SK-N-SH treated with all-trans-retinoic acid at 6 μM for 48 hours (cell line): ENCODE data around the gene DENND5A.

ENCODE experiments used
- ATAC-seq: fragments of 200-7000 bp; cut with Tn5 transposase; 3 replicates; pipeline ENCODE4 v1.9.1; 2020; ENCODE audit warnings: mild to moderate bottlenecking, moderate library complexity
- ARNTL ChIP-seq: fragments of 450-650 bp; formaldehyde crosslinking; IDR thresholded peaks from 2 replicates; pipeline ENCODE4 v1.5.0; 2020; ENCODE audit warnings: low read depth, mild to moderate bottlenecking, moderate library complexity, borderline replicate concordance
- ESRRG ChIP-seq: fragments of 250-450 bp; sonication (Bioruptor Pico); IDR thresholded peaks from 2 replicates; pipeline ENCODE4 v1.6.1; 2021; ENCODE audit warnings: mild to moderate bottlenecking
- GLIS3 ChIP-seq: fragments of 250-450 bp; sonication (Bioruptor Pico); IDR thresholded peaks from 2 replicates; pipeline ENCODE4 v1.5.0; 2020; ENCODE audit warnings: mild to moderate bottlenecking, moderate library complexity
- PATZ1 ChIP-seq: fragments of 250-450 bp; sonication (Bioruptor Pico); IDR thresholded peaks from 2 replicates; pipeline ENCODE4 v1.8.0; 2020; ENCODE audit warnings: mild to moderate bottlenecking, moderate library complexity, borderline replicate concordance
- PPARA ChIP-seq: fragments of 250-450 bp; sonication (Bioruptor Pico); IDR thresholded peaks from 2 replicates; pipeline ENCODE4 v1.5.0; 2020; ENCODE audit warnings: mild to moderate bottlenecking, borderline replicate concordance
- RARB ChIP-seq: fragments of 250-450 bp; sonication (Bioruptor Pico); IDR thresholded peaks from 2 replicates; pipeline ENCODE4 v1.8.0; 2021; ENCODE audit warnings: mild to moderate bottlenecking, moderate library complexity
- SNAI2 ChIP-seq: fragments of 250-450 bp; sonication (Bioruptor Pico); IDR thresholded peaks from 2 replicates; pipeline ENCODE4 v1.5.0; 2020; ENCODE audit warnings: mild to moderate bottlenecking, moderate library complexity
- TCF4 ChIP-seq: fragments of 250-450 bp; sonication (Bioruptor Pico); IDR thresholded peaks from 2 replicates; pipeline ENCODE4 v1.8.0; 2021; ENCODE audit warnings: mild to moderate bottlenecking, moderate library complexity, borderline replicate concordance
- TSHZ2 ChIP-seq: fragments of 250-450 bp; sonication (Bioruptor Pico); IDR thresholded peaks from 2 replicates; pipeline ENCODE4 v1.5.0; 2020; ENCODE audit warnings: mild to moderate bottlenecking, moderate library complexity
- ZC3H10 ChIP-seq: fragments of 250-450 bp; sonication (Bioruptor Pico); IDR thresholded peaks from 2 replicates; pipeline ENCODE4 v1.5.1; 2021; ENCODE audit warnings: mild to moderate bottlenecking, moderate library complexity
- ZFP3 ChIP-seq: fragments of 250-450 bp; sonication (Bioruptor Pico); IDR thresholded peaks from 2 replicates; pipeline ENCODE4 v1.5.0; 2020; ENCODE audit warnings: mild to moderate bottlenecking, moderate library complexity
- ZFP30 ChIP-seq: fragments of 450-650 bp; formaldehyde crosslinking; IDR thresholded peaks from 2 replicates; pipeline ENCODE4 v1.5.0; 2022; ENCODE audit warnings: mild to moderate bottlenecking, moderate library complexity
- ZNF565 ChIP-seq: fragments of 450-650 bp; formaldehyde crosslinking; conservative IDR thresholded peaks from 2 replicates; pipeline ENCODE4 v1.5.0; 2020; ENCODE audit warnings: low read depth, mild to moderate bottlenecking, moderate library complexity
- ZNF8 ChIP-seq: fragments of 450-650 bp; formaldehyde crosslinking; IDR thresholded peaks from 2 replicates; pipeline ENCODE4 v1.5.0; 2020; ENCODE audit warnings: mild to moderate bottlenecking, moderate library complexity
- TF ChIP-seq, protein P1 (sequence below): fragments of 250-450 bp; sonication (Bioruptor Pico); IDR thresholded peaks from 2 replicates; pipeline ENCODE4 v1.5.1; 2021; ENCODE audit warnings: mild to moderate bottlenecking, moderate library complexity
- TF ChIP-seq, protein P2 (sequence below): fragments of 250-450 bp; sonication (Bioruptor Pico); IDR thresholded peaks from 2 replicates; pipeline ENCODE4 v1.5.1; 2020; ENCODE audit warnings: low read depth, mild to moderate bottlenecking, moderate library complexity
- TF ChIP-seq, protein P3 (sequence below): fragments of 250-450 bp; sonication (Bioruptor Pico); IDR thresholded peaks from 2 replicates; pipeline ENCODE4 v1.8.0; 2021; ENCODE audit warnings: low read depth, mild to moderate bottlenecking, moderate library complexity, borderline replicate concordance

The DENND5A gene

DNA sequence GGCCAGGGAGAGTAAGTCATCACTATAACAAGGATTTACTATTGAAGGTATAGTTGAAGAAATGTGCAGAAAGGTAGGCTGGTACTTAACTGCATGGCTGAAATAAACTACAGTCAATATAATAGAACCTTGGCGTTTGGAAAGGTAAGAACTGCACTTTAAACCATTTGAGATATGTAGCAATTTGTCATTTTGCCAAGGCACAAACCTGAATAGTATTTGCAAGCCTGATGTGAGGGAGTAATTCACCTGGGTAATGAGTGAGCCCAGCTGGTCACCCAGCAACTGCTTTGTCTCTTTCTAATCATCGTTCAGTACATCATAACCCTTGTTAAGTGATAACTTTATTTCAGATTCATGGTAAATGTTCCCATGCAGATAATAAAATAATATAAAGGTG is 111.5 kb downstream of the DENND5A start:
- TF ChIP-seq PPARA, result no peak
- no peak for TF ChIP-seq ARNTL (CRISPR knock-in tag)
- TF ChIP-seq PATZ1 (CRISPR knock-in tag), result no peak
- no peak for TF ChIP-seq ZC3H10 (CRISPR knock-in tag)
- TF ChIP-seq ZNF565 (CRISPR knock-in tag), result no peak
- no peak for TF ChIP-seq SNAI2
- no peak for TF ChIP-seq TSHZ2 (CRISPR knock-in tag)
- TF ChIP-seq, protein P1, sequence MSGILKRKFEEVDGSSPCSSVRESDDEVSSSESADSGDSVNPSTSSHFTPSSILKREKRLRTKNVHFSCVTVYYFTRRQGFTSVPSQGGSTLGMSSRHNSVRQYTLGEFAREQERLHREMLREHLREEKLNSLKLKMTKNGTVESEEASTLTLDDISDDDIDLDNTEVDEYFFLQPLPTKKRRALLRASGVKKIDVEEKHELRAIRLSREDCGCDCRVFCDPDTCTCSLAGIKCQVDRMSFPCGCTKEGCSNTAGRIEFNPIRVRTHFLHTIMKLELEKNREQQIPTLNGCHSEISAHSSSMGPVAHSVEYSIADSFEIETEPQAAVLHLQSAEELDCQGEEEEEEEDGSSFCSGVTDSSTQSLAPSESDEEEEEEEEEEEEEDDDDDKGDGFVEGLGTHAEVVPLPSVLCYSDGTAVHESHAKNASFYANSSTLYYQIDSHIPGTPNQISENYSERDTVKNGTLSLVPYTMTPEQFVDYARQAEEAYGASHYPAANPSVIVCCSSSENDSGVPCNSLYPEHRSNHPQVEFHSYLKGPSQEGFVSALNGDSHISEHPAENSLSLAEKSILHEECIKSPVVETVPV (CRISPR knock-in tag), result no peak
- TF ChIP-seq RARB, result no peak
- TF ChIP-seq, protein P2, sequence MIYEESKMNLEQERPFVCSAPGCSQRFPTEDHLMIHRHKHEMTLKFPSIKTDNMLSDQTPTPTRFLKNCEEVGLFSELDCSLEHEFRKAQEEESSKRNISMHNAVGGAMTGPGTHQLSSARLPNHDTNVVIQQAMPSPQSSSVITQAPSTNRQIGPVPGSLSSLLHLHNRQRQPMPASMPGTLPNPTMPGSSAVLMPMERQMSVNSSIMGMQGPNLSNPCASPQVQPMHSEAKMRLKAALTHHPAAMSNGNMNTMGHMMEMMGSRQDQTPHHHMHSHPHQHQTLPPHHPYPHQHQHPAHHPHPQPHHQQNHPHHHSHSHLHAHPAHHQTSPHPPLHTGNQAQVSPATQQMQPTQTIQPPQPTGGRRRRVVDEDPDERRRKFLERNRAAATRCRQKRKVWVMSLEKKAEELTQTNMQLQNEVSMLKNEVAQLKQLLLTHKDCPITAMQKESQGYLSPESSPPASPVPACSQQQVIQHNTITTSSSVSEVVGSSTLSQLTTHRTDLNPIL (CRISPR knock-in tag), result no peak
- no peak for TF ChIP-seq ESRRG
- no peak for ATAC-seq

- TF ChIP-seq ARNTL (CRISPR knock-in tag), result no peak
- no peak for TF ChIP-seq RARB
- no peak for TF ChIP-seq TSHZ2 (CRISPR knock-in tag)
- TF ChIP-seq, protein P1 (CRISPR knock-in tag), result no peak
- no peak for TF ChIP-seq TCF4 (CRISPR knock-in tag)
- TF ChIP-seq ZNF8 (CRISPR knock-in tag), result no peak
- no peak for TF ChIP-seq ZFP3 (CRISPR knock-in tag)
- TF ChIP-seq GLIS3 (CRISPR knock-in tag), result no peak
- no peak for ATAC-seq
Observed at GRCh38 chr11:9151631-9152030, 113.5 kb downstream of the DENND5A start.

DNA sequence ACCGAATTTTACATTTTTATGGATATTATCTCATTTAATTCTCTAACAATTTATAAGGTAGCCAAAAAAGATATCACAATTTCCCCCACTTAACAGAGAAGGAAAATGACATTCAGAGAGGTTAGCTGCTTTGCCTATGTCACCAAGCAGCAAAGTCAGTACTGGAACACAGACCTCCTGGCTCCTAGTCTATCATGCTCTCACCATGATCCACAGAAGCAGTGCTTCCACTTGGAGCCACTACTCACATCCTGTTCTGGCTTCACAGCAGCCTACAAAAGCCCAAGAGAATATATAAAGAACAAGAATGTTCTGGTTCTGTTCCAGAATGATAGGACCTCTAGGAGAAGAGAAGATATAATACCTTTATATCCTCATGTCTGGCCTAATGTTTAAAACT is 114.2 kb downstream of the DENND5A start:
- TF ChIP-seq, protein P3, sequence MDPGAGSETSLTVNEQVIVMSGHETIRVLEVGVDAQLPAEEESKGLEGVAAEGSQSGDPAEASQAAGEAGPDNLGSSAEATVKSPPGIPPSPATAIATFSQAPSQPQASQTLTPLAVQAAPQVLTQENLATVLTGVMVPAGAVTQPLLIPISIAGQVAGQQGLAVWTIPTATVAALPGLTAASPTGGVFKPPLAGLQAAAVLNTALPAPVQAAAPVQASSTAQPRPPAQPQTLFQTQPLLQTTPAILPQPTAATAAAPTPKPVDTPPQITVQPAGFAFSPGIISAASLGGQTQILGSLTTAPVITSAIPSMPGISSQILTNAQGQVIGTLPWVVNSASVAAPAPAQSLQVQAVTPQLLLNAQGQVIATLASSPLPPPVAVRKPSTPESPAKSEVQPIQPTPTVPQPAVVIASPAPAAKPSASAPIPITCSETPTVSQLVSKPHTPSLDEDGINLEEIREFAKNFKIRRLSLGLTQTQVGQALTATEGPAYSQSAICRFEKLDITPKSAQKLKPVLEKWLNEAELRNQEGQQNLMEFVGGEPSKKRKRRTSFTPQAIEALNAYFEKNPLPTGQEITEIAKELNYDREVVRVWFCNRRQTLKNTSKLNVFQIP (CRISPR knock-in tag), result no peak
- TF ChIP-seq ZFP30 (CRISPR knock-in tag), result no peak
- TF ChIP-seq, protein P2 (CRISPR knock-in tag), result no peak
- TF ChIP-seq ZC3H10 (CRISPR knock-in tag), result no peak
- no peak for TF ChIP-seq ESRRG
- no peak for TF ChIP-seq RARB
- no peak for ATAC-seq
